Activated T-cell treated with anti-CD3 and anti-CD28 coated beads, Interleukin-2, amount 50 U/mL, for 4 hours (primary cell): ENCODE measurements around the gene FOXO3. TPM values are rescaled to one million over a fixed set of nuclear protein-coding genes. Genes with fewer than 3 reads are reported as not detected.
"Not testable (repeated sequence)": the region's sequence is repeated elsewhere in the genome, so short reads cannot be mapped to it uniquely, and the experiment has no call there.

Source experiments
- ATAC-seq, 2 donors: fragments of 200-7000 bp; cut with Tn5 transposase; one replicate each; pipeline ENCODE4 v1.10.0; 2021
- DNase-seq: peaks from one replicate; pipeline ENCODE4 v3.0.0-alpha.2; 2020
- H3K27me3 Mint-ChIP-seq: one replicate; pipeline ENCODE4 v1.8.0; 2021; ENCODE audit warnings: low read depth, mixed read lengths
- H3K36me3 Mint-ChIP-seq: one replicate; pipeline ENCODE4 v1.8.0; 2022; ENCODE audit warnings: mixed read lengths; ENCODE audit not compliant: insufficient read depth
- H3K4me1 Mint-ChIP-seq: one replicate; pipeline ENCODE4 v1.8.0; 2021; ENCODE audit warnings: low read depth, mixed read lengths
- H3K4me3 Mint-ChIP-seq: one replicate; pipeline ENCODE4 v1.8.0; 2021; ENCODE audit warnings: mild to moderate bottlenecking, moderate library complexity, mixed read lengths
- H3K9me3 Mint-ChIP-seq: one replicate; pipeline ENCODE4 v1.8.0; 2021; ENCODE audit warnings: mixed read lengths
- total RNA-seq, 3 donors: library from RNA; stranded (reverse); gene quantifications; one replicate each; pipeline ENCODE4 v1.2.1, GENCODE V29; 2021

Gene FOXO3
- total RNA-seq: 10 to 100 TPM in 2 of 3 donors, 1 to 10 TPM in 1; 8.5 to 13.0 (median 10.8) TPM

DNA sequence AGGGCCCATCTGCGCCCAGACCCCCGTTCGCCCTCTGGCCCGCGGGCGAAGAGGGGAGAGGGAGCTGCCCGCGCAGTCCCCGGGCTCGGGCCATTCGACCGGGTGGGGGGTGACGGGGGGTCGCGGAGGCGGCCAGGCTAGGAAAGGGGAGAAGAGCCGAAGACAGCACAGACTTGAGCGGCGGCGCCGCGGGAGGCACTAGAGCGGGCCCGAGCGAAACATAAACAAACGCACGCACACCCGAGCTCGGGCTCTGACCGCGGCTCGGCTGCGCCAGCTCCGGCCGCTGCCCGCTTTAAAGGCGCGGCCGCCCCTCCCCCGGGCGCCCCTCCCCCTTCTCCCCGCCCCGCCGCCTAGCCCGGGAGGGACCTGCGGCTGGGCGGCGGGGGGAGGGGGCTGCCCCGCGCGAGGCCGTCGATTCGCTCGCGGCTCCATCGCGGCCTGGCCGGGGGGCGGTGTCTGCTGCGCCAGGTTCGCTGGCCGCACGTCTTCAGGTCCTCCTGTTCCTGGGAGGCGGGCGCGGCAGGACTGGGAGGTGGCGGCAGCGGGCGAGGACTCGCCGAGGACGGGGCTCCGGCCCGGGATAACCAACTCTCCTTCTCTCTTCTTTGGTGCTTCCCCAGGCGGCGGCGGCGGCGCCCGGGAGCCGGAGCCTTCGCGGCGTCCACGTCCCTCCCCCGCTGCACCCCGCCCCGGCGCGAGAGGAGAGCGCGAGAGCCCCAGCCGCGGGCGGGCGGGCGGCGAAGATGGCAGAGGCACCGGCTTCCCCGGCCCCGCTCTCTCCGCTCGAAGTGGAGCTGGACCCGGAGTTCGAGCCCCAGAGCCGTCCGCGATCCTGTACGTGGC is at the start of gene FOXO3:
FOXO3 (plus strand) TSS at position 455 of the 846 bp plus-strand sequence; CDS start at position 747, 292 bp downstream.
- Mint-ChIP-seq H3K9me3 (peaks cover 4% of the 10 kb centered on the region), H3K36me3 (peaks cover 7% of the 10 kb centered on the region), H3K4me3 (peak within 1 kb of the TSS; percentile 85), H3K27me3 (no peaks in the 10 kb centered on the region), H3K4me1 (peaks cover 42% of the 10 kb centered on the region)
- DNase-seq (peak; percentile 52), ATAC-seq (peak; percentile 1 to 2)

DNA sequence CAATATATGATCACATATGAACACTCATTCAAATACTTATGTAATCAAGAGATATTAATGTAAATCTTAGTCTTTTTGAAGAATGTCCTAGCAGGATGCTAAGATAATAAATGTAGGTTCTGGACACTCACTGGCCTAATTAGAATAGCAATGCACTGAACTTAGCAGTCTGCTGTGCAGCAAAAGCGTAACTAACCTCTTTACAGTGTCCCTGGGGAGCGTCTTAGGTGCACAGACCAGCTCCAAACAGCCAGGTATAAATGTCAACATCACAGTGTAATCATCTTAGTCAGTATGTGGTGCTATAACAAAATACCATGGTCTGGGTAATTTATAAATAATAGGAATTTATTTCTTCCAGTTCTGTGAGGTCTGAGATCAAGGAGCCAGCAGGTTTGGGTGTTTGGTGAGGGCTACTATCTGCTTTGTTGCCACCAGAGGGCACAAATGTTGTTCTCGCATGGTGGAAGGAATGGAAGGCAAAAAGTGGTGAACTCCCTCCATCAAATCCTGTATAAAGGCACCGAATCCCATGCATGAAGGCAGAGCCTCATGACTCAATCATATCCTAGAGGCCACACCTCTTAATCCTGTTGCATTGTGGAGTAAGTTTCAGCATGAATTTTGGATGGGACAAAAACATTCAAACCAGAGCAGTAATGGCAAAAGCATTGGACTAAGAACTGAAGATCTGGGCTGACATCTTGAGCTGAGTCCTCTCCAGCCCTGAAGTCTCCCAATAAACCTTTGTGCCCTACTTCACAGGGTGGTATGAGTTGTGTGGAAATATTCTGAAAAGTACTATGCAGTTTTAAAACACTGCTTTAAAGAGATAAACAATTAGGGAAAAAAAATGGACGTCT is 41.8 kb upstream of the FOXO3 start:
- H3K36me3 Mint-ChIP-seq: peaks cover 9% of the 10 kb centered on the region
- no peak overlapping the region for H3K4me3 Mint-ChIP-seq

GRCh38 chr6:108521616-108522107 is 39.1 kb upstream of the FOXO3 start:
- DNase-seq (no peak), ATAC-seq (no peak)
- Mint-ChIP-seq H3K9me3 (no peaks in the 10 kb centered on the region), H3K27me3 (no peaks in the 10 kb centered on the region), H3K36me3 (peaks cover 9% of the 10 kb centered on the region), H3K4me1 (no peaks in the 10 kb centered on the region), H3K4me3 (no peak overlapping the region)

More for the DNA sequence above, 41.8 kb upstream of the FOXO3 start:
- H3K4me1 Mint-ChIP-seq: no peaks in the 10 kb centered on the region
- DNase-seq: no peak
- H3K27me3 Mint-ChIP-seq: no peaks in the 10 kb centered on the region
- no peak for ATAC-seq
- H3K9me3 Mint-ChIP-seq: no peaks in the 10 kb centered on the region

DNA sequence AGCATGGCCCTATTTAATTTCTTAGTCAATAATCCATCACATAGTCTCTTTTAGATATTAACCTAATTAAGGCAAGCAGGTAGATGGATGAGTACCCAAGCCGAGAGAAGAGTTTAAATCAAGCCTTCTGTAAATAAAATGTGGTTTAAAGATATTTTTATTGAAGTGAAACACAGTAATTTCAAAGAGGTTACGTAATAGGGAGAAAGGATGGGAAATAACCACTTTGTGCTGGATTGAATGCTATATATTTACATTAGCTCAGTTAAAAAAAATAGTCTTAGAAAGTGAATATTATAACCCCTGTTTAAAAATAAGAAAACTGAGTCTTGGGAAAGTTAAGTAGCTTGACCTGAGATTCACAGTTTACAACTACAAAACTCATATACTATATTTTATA is 37.0 kb upstream of the FOXO3 start:
- no peak overlapping the region for H3K4me3 Mint-ChIP-seq
- H3K36me3 Mint-ChIP-seq: peaks cover 9% of the 10 kb centered on the region
- no peaks in the 10 kb centered on the region for H3K9me3 Mint-ChIP-seq
- ATAC-seq (no peak), DNase-seq (no peak)
- no peaks in the 10 kb centered on the region for H3K27me3 Mint-ChIP-seq
- H3K4me1 Mint-ChIP-seq: no peaks in the 10 kb centered on the region

GRCh38 chr6:108524528-108525248 is 36.0 kb upstream of the FOXO3 start:
- no peak for DNase-seq
- Mint-ChIP-seq H3K9me3 (no peaks in the 10 kb centered on the region), H3K27me3 (no peaks in the 10 kb centered on the region), H3K36me3 (peaks cover 9% of the 10 kb centered on the region), H3K4me3 (no peak overlapping the region), H3K4me1 (no peaks in the 10 kb centered on the region)
- no peak for ATAC-seq

DNA sequence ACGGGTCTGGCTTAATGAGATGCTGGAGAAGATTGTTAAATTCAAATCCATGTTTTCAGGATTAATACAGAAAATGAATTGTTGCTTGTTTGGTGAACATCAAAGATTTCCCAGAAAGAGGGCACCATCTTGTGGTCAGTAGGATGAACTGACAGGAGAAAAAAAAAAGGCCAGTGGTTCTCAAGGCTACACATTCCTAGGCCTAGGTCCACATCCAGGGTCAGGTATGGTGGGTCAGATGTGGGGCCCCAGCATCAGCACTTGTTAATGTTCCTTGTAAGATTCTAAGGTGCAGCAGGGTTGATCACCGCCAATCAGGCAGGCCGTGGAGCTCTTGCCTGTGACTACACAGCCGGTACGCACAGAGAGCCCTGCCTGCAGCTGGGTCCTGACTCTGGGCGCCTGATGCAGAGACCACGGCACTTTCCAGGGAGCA is 34.0 kb upstream of the FOXO3 start:
- H3K4me1 Mint-ChIP-seq: no peaks in the 10 kb centered on the region
- H3K36me3 Mint-ChIP-seq: peaks cover 9% of the 10 kb centered on the region
- no peaks in the 10 kb centered on the region for H3K27me3 Mint-ChIP-seq
- H3K9me3 Mint-ChIP-seq: no peaks in the 10 kb centered on the region
- ATAC-seq: no peak
- no peak overlapping the region for H3K4me3 Mint-ChIP-seq
- DNase-seq: no peak

GRCh38 chr6:108528878-108529277 is 31.8 kb upstream of the FOXO3 start:
- no peak for ATAC-seq
- H3K36me3 Mint-ChIP-seq: no peaks in the 10 kb centered on the region
- H3K4me3 Mint-ChIP-seq: no peak overlapping the region
- H3K27me3 Mint-ChIP-seq: no peaks in the 10 kb centered on the region
- DNase-seq: no peak
- H3K9me3 Mint-ChIP-seq: no peaks in the 10 kb centered on the region
- H3K4me1 Mint-ChIP-seq: no peaks in the 10 kb centered on the region

DNA sequence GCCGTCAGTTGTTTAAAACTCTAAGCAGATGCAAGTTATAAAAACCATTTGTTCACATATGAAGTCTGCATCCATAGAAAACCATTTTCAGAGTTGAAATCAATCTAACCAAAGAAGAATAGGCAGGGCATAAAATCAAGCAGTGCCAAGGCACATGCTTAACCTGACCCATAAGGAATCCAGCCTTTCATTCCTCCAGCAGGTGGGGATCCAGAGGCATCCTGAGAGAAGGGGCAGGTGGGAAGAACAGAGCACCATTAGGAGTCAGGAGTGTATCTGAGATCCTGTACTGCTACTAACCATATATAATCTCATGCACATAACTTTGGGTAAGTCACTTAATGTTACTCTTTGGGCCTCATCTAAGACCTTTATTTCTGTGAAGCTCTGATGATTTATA is 29.4 kb upstream of the FOXO3 start:
- Mint-ChIP-seq H3K36me3 (no peaks in the 10 kb centered on the region), H3K4me1 (no peaks in the 10 kb centered on the region), H3K27me3 (no peaks in the 10 kb centered on the region), H3K9me3 (no peaks in the 10 kb centered on the region), H3K4me3 (no peak overlapping the region)
- DNase-seq (no peak), ATAC-seq (no peak)

DNA sequence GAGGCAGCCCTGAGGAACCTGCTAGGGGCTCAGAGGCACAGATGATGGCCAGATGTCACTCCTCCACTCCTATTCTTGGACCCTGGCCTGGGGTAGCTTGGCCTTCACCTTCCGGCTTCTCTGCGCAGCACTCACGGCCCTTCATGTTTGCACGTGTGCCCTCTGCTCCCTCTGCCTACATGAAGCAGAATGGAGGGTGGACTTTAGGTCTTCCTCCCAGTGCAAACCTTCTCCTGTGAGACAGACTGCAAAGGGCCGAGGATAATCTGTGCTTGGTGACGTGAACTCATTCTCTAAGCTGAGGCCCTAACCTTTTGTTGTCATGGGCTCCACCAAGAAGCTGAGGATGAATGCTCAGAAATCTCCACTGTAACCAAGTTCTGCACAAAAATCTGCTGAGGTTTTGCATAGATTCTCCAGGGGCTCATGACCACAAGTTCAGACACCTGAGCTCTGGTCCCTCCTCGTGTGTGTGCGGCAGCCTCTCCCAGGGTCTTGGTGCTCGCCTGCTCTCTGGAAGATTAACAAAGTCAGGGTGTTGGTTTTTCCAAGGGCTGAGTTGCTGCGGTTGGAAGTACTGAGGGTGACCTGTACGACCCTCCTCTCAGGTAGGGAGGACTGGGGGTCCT is 25.5 kb upstream of the FOXO3 start:
- no peak for DNase-seq
- Mint-ChIP-seq H3K4me3 (no peak overlapping the region), H3K36me3 (no peaks in the 10 kb centered on the region), H3K27me3 (no peaks in the 10 kb centered on the region), H3K4me1 (no peaks in the 10 kb centered on the region), H3K9me3 (no peaks in the 10 kb centered on the region)
- no peak for ATAC-seq

GRCh38 chr6:108535920-108536535 is 24.7 kb upstream of the FOXO3 start:
- not testable (repeated sequence) for H3K4me3 Mint-ChIP-seq, DNase-seq, ATAC-seq, H3K36me3 Mint-ChIP-seq, H3K27me3 Mint-ChIP-seq, H3K4me1 Mint-ChIP-seq, H3K9me3 Mint-ChIP-seq

DNA sequence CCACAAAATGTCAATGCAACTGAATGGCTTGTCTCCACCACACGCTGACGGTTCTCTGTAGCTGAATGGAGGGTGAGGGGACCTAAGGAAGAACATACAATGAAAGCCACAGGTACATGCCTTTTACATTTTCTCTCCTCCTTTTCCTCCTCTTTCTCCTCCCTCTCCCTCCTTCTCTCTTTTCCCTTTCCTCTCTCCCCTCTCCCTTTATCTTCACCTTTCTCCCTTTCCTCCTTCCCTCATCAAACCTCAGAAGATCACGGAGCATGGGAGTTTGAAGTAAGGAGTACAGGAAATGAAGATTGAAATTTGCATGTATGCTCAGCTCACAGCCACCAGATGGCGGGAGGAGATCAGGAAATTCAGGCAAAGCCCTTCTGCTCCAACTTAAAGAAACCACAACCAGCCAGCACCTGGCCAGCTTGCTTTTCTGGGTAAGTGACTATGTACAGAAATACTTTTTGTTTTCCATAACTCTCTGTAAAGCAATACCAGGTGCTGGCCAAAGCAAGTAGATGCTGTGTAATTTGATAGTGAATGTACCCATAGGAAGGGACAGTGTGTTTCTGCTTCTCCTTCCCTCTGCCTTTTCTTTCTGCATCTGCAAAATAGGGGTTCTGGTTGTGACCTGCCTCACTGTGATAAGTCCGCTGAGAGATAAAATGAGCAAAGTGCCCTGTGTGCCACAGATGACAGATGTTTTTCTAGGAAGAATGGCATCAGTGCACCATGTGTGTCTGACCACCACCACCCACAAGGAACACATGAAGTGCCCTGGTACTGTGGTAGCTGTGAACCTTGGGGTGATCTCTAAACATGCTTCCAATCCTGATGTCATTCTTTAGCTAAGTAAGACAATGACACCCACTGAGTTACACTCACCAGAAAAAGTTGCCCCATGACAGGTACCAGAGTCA is 18.6 kb upstream of the FOXO3 start:
- H3K27me3 Mint-ChIP-seq: peaks cover 2% of the 10 kb centered on the region
- peak; percentile 77 to 86 for ATAC-seq
- H3K4me3 Mint-ChIP-seq: peak overlapping the region; percentile 59
- DNase-seq: peak; percentile 65
- H3K36me3 Mint-ChIP-seq: no peaks in the 10 kb centered on the region
- H3K9me3 Mint-ChIP-seq: no peaks in the 10 kb centered on the region
- H3K4me1 Mint-ChIP-seq: peaks cover 15% of the 10 kb centered on the region

DNA sequence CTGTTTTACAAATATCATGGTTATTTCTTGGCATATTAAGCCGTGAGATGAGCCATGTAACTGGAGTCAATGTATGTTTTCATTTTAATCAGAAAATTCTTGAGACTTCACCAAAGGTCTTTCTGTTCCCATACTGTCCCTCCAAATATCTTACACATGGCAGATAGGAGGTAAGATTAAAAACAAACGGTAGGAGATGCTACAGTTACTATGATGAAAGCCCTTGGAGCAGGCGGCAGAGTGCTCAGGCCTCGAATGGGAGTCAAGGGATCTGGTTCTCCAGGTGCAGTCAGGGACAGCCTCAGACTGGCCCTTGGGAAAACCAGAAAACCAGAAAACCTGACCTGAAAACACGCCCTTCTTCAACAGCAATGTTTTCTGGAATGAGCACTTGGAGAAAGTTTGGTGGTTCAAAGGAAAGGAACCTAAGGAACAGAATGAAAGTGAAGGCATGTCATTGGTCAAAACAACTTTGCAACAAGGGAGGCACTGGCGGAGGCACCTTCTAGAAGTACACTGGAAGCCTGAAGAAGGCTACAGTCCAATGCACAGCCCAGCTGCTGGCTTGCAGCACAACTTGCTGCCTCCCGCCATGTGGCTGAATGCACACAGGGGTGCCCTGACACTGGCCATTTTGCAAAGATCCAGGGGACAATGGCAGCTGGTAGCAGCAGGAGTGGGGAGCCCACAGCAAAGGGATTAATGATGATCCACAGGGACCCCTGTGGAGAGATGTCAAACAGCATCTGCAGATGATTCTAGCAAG is 17.4 kb upstream of the FOXO3 start:
- DNase-seq (no peak), ATAC-seq (no peak)
- Mint-ChIP-seq H3K4me3 (no peak overlapping the region), H3K36me3 (no peaks in the 10 kb centered on the region), H3K4me1 (peaks cover 15% of the 10 kb centered on the region), H3K27me3 (peaks cover 2% of the 10 kb centered on the region), H3K9me3 (no peaks in the 10 kb centered on the region)
